Activated T-cell treated with anti-CD3 and anti-CD28 coated beads, Interleukin-2, amount 50 U/mL, for 1 hour (primary cell): ENCODE data around the gene GBE1.
"Not testable (repeated sequence)": the region's sequence is repeated elsewhere in the genome, so short reads cannot be mapped to it uniquely, and the experiment has no call there.

Experiments
- DNase-seq: peaks from one replicate; pipeline ENCODE4 v3.0.0-alpha.2; 2020

Gene GBE1

DNA sequence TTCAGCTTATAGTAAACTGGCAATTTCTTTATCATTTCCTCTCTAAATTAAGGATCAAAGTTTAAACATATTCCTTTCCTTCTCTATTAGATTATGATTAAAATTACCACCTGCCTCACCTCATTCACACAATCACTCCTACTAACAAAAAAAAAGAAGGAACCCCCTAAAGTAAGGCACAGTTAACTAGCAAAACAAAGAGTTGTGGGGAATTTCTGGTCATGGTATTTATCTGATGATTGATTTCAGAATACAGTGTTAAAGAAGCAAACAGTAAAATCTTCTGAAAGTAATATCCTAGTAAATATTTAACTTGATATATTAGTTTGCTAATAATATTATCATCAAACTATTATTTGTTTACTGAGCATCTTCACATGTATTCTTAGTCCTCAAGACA, 8.8 kb downstream of the GBE1 start:
- no peak for DNase-seq

- no peak for DNase-seq
These were observed 12.2 kb downstream of the GBE1 start for GRCh38 chr3:81749265-81749664.

DNA sequence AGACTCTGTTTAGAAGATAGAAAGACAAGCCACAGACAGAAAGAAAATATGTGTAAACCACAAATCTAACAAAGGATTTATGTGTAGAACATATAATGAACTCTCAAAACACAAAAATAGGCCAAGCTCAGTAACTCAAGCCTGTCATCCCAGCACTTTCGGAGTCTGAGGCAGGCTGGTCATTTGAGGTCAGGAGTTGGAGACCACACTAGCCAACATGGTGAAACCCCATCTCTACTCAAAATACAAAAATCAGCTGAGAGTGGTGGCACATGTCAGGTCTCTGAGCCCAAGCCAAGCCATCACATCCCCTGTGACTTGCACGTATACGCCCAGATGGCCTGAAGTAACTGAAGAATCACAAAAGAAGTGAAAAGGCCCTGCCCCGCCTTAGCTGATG, 14.2 kb downstream of the GBE1 start:
- DNase-seq = not testable (repeated sequence)

GRCh38 chr3:81744366-81744765, 17.1 kb downstream of the GBE1 start:
- no peak for DNase-seq

DNA sequence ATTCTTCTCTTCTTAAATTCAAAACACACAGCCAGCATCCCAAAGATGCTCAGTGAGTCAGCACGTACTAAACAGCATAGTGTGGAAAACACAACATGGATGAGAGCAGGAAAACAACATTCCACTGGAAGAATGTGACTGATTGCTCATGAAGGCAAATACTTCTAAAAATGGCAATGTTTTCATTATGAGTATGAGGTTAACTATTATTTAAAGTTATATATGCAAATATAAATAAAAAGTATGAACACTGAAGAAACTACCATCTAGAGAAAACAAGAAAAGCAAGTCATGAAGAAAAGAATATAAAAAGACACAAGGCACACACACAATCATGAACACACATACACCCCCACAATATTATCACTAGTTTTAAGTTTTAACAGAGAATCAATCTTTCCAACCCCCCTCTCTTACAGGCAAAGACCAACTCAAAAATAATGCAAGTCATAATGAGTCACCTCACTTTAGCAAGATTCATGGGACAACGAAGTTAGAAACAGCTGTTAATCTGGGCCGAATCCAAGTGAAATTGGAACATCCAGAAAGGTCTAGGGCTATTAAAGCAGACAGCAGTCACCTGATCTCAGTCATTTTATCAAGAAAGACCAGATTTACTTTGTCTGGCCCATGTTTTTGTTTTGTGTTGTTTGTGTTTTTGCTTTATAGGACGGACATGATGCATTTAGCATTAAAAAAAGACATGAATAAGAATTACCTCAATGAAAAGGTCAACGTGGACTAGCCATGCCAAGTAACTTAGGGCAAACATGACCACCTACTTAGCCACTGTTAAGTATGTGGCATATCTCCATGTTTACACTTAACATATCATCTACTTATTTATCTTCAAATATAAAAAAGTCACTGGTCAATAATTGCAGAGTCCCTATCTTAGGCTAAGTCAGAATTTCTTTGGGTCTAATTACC, 18.1 kb downstream of the GBE1 start:
- DNase-seq = no peak

DNA sequence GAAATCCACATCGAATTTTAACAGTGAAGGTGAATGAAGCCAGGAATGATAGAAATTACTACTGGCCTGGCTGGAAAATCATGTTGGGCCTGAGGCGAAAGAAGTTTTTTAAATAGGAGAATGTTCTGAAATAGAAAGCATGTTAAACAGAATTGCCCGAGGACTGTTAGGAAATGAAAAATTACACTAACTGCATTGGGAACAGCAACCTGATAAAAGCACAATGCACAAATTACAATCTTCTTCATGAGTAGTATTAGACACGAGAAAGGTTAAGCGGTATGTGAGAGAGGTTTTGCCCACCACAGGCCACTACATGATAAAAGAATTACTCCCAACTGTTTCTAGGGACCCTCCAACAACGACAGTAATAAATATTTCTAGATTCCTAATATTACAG, 18.9 kb downstream of the GBE1 start:
- DNase-seq = no peak

- DNase-seq = no peak
These were observed 20.2 kb downstream of the GBE1 start for GRCh38 chr3:81741216-81741615.

DNA sequence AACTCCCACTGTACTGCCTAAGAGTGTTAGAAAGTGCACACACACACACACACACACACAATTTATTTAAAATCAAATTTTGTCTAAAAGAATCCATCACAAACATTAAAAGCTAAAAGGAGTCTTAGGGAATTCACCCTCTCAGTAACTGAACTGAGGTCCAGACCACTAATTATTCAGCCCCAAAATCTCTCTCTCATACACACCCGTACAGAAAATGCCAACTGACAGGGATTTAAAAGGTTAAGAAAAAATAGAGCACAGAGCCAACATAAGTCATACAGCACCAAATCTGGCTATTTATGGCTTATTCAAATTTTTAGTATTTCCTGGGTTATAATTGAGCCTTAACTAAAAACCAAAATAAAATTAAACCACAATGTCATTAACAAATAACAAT, 20.7 kb downstream of the GBE1 start:
- no peak for DNase-seq

DNA sequence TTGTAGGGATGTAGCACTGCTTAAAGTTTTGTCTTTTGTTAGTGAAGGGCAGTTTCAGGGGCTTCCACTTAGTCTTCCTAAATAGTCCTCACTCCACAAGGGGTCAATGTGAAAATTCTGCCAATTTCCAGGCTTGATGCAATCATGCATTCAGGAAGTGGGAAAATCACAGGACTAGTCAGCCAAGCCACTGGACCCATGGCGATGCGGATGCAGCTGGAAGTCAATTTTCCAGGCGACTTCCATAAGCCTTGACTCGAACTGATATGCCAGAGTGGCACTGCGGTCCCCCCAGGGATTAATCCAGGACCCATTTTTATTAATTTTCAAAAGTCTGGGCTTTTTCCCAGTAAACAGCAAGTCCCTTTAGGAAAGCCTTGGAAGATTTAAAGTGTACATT, 26.1 kb downstream of the GBE1 start:
- DNase-seq = no peak

DNA sequence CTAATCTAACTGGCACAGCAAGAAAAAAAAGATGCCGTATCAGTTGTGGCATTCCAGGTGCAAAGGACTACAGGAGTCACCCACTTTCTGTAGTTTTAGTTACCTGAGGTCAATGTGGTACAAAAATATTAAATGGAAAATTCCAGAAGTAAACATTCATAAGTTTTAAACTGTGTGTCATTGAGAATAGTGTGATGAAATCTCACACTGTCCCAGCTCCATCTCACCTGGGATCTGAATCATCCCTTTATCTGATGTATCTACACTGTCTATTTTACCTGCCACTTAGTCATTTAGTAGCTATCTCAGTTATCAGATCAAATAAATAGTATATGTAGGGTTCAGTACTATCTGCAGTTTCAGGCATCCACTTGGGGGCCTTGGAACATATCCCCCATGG, 26.7 kb downstream of the GBE1 start:
- no peak for DNase-seq

- DNase-seq = no peak
These were observed 28.8 kb downstream of the GBE1 start for GRCh38 chr3:81732642-81733041.

GRCh38 chr3:81728766-81729544, 32.5 kb downstream of the GBE1 start:
- DNase-seq = no peak

DNA sequence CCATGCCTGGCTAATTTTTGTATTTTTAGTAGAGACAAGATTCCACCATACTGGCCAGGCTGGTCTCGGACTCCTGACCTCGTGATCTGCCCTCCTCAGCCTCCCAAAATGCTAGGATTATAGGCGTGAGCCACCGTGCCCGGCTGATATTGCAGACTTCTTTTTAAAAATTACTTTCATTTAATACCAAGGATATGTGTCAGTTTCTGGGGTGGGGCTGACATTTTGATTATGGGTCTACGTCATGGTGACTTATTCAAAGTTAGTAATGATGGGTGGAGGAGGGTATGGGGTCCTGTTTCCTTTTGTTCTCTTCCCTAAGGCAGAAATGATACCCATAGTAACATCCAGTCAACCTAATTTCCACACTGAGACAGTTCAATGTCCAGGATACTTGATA, 34.7 kb downstream of the GBE1 start:
- DNase-seq = no peak

GRCh38 chr3:81726132-81726531, 35.3 kb downstream of the GBE1 start:
- no peak for DNase-seq

DNA sequence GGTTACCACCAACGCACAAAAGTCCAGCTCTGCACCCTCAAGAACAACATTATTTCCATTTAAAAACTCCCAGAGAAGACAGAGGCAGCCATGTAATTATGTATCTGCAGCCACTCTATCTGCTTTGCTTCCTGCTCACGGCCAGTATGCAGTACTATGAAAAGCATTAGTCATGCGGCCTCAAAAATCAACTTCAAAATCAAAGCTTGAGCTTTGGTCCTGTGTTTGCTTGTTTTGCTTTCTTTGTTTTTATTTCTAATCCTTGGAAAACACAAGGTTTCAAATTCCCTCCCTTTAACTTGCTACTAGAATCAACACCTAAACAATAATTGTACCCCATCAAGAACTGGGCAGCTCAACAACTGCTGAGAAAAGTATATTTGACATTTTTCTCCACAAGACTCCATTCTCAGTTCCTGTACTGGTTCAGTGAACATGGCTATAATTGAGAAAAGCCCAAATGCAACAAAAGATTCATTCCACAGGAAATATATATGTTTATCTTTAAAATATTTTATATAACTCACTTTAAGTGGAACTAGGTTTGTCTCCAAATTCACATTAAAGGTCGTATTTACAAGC, 37.6 kb downstream of the GBE1 start:
- no peak for DNase-seq

GRCh38 chr3:81718311-81718710, 43.1 kb downstream of the GBE1 start:
- no peak for DNase-seq

GRCh38 chr3:81716870-81717509, 44.5 kb downstream of the GBE1 start:
- no peak for DNase-seq

DNA sequence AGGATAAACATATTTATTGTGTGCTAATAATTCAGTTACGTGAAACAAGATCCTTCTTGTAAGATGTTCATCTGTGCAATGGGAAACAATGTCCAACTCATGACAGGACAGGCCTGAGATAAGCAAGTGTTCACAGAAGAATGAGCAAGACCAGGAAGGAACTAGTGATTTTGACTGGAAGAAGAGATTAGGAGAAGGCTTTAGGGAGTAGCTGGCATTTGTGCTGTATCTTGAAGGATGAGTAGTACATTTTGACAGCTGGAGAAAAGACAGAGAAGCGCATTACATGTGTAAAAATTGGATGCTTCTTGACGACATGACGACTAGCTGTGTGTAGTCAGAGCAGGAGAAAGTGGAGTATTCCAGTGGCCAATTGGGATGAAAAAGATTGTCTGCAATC, 48.4 kb downstream of the GBE1 start:
- DNase-seq = no peak

GRCh38 chr3:81709606-81710005, 51.8 kb downstream of the GBE1 start:
- no peak for DNase-seq

GRCh38 chr3:81707996-81708395, 53.4 kb downstream of the GBE1 start:
- no peak for DNase-seq

GRCh38 chr3:81702126-81702525, 59.3 kb downstream of the GBE1 start:
- no peak for DNase-seq

DNA sequence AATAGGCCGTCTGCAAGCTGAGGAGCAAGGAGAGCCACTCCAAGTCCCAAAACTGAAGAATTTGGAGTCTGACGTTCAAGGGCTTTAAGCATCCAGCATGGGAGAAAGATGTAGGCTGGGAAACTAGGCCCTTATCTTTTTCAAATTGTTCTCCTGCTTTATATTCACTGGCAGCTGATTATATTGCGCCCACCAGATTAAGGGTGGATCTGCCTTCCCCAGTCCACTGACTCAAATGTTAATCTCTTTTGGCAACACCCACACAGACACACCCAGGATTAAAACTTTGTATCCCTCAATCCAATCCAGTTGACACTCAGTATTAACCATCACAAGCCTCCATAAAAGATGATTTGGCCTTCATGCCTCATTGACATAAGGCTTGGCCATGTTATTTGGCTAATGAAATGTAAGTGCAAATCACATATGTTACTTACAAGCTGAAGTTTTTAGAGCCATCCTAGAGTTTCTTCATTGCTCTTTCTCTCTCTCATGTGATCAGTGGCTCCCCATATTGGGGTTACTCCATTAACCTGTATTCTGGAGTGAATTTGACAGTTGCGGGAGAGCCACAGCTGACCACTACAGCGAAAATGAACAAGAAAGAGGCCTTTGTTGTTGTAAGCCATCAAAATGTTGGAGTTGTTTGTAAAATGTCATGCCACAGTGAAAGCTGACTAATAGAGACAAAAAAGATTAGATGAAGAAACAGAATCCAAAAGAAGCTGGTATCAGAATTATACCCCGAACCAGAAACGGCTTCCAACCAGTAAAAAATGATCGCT, 61.7 kb downstream of the GBE1 start:
- DNase-seq = no peak

GRCh38 chr3:81696090-81696489, 65.4 kb downstream of the GBE1 start:
- no peak for DNase-seq
